H9 (cell line): ENCODE measurements around the gene DLG1. TPM values are rescaled to one million over a fixed set of nuclear protein-coding genes. Genes with fewer than 3 reads are reported as not detected.
A peak's percentile ranks its signal among the peaks of the same experiment; 100 is the strongest.

Source experiments
- DNase-seq: peaks from one replicate; pipeline ENCODE4 v3.0.0-alpha.2; 2017
- H2AFZ ChIP-seq: one replicate; pipeline ENCODE4 v1.6.1; 2013; ENCODE audit warnings: mild to moderate bottlenecking, low read length, control low read depth, moderate library complexity
- H2AK5ac ChIP-seq: 2 replicates; pipeline ENCODE4 v1.6.1; 2013; ENCODE audit warnings: low read length, control low read depth, mixed read lengths; ENCODE audit not compliant: insufficient read length
- H2BK120ac ChIP-seq: one replicate; pipeline ENCODE4 v1.6.1; 2013; ENCODE audit warnings: low read depth, mild to moderate bottlenecking, low read length, control low read depth, inconsistent platforms; ENCODE audit not compliant: poor library complexity, severe bottlenecking
- H2BK12ac ChIP-seq: 2 replicates; pipeline ENCODE4 v1.6.1; 2013; ENCODE audit warnings: low read length, control low read depth, mixed read lengths, low read depth; ENCODE audit not compliant: insufficient read length
- H2BK15ac ChIP-seq: 2 replicates; pipeline ENCODE4 v1.6.1; 2013; ENCODE audit warnings: low read depth, low read length, control low read depth
- H2BK20ac ChIP-seq: one replicate; pipeline ENCODE4 v1.6.1; 2013; ENCODE audit warnings: low read depth, mild to moderate bottlenecking, low read length, control low read depth, inconsistent platforms; ENCODE audit not compliant: poor library complexity, severe bottlenecking
- H2BK5ac ChIP-seq: 2 replicates; pipeline ENCODE4 v1.6.1; 2013; ENCODE audit warnings: low read length, control low read depth, mixed read lengths; ENCODE audit not compliant: insufficient read length
- H3K14ac ChIP-seq: 2 replicates; pipeline ENCODE4 v1.6.1; 2013; ENCODE audit warnings: low read length, control low read depth; ENCODE audit not compliant: insufficient read depth
- H3K18ac ChIP-seq: 2 replicates; pipeline ENCODE4 v1.6.1; 2013; ENCODE audit warnings: low read depth, mild to moderate bottlenecking, mixed read lengths, low read length, control low read depth; ENCODE audit not compliant: insufficient read length
- H3K23ac ChIP-seq: 2 replicates; pipeline ENCODE4 v1.6.1; 2013; ENCODE audit warnings: low read length, control low read depth, mixed read lengths, low read depth; ENCODE audit not compliant: insufficient read length
- H3K23me2 ChIP-seq: 2 replicates; pipeline ENCODE4 v1.6.1; 2013; ENCODE audit warnings: low read depth, mild to moderate bottlenecking, mixed read lengths, low read length, control low read depth; ENCODE audit not compliant: insufficient read length, poor library complexity, severe bottlenecking
- H3K27ac ChIP-seq: 2 replicates; pipeline ENCODE4 v1.5.1; 2013; ENCODE audit warnings: low read length, control low read depth, mixed read lengths, low read depth; ENCODE audit not compliant: insufficient read length
- H3K27me3 ChIP-seq: 2 replicates; pipeline ENCODE4 v1.6.1; 2013; ENCODE audit warnings: low read length, control low read depth, inconsistent platforms; ENCODE audit not compliant: insufficient read depth
- H3K4ac ChIP-seq: 2 replicates; pipeline ENCODE4 v1.6.1; 2013; ENCODE audit warnings: low read depth, mild to moderate bottlenecking, control low read depth, inconsistent platforms, low read length, moderate library complexity
- H3K4me1 ChIP-seq: 2 replicates; pipeline ENCODE4 v1.6.1; 2013; ENCODE audit warnings: low read length, control low read depth, inconsistent platforms; ENCODE audit not compliant: insufficient read depth
- H3K4me2 ChIP-seq: 2 replicates; pipeline ENCODE4 v1.6.1; 2013; ENCODE audit warnings: low read length, control low read depth, mixed read lengths; ENCODE audit not compliant: insufficient read length, insufficient read depth
- H3K56ac ChIP-seq: 2 replicates; pipeline ENCODE4 v1.6.1; 2013; ENCODE audit warnings: low read depth, mild to moderate bottlenecking, mixed read lengths, low read length, control low read depth; ENCODE audit not compliant: insufficient read length
- H3K79me1 ChIP-seq: 2 replicates; pipeline ENCODE4 v1.6.1; 2013; ENCODE audit warnings: low read depth, mild to moderate bottlenecking, moderate library complexity, low read length, control low read depth, inconsistent platforms; ENCODE audit not compliant: insufficient read depth, poor library complexity, severe bottlenecking
- H3K79me2 ChIP-seq: 2 replicates; pipeline ENCODE4 v1.6.1; 2013; ENCODE audit warnings: low read length, control low read depth, inconsistent platforms; ENCODE audit not compliant: insufficient read depth
- H3K9ac ChIP-seq: 2 replicates; pipeline ENCODE4 v1.6.1; 2013; ENCODE audit warnings: low read length, control low read depth, mixed read lengths; ENCODE audit not compliant: insufficient read length; ENCODE audit errors: extremely low read depth
- H3K9me3 ChIP-seq: one replicate; pipeline ENCODE4 v1.6.1; 2013; ENCODE audit warnings: low read depth, low read length, inconsistent platforms; ENCODE audit not compliant: control insufficient read depth
- H3T11ph ChIP-seq: one replicate; pipeline ENCODE4 v1.6.1; 2013; ENCODE audit warnings: mild to moderate bottlenecking, low read length, control low read depth, inconsistent platforms
- H4K20me1 ChIP-seq: one replicate; pipeline ENCODE4 v1.6.1; 2013; ENCODE audit not compliant: control insufficient read depth, insufficient read length, insufficient read depth
- H4K5ac ChIP-seq: 2 replicates; pipeline ENCODE4 v1.6.1; 2013; ENCODE audit warnings: low read depth, mild to moderate bottlenecking, mixed read lengths, low read length, control low read depth; ENCODE audit not compliant: insufficient read length
- H4K8ac ChIP-seq: replicated peaks from 2 replicates; pipeline ENCODE4 v1.6.1; 2013; ENCODE audit warnings: low read length, control low read depth, mixed read lengths, low read depth; ENCODE audit not compliant: insufficient read length
- H4K91ac ChIP-seq: 2 replicates; pipeline ENCODE4 v1.6.1; 2013; ENCODE audit warnings: low read depth, mild to moderate bottlenecking, moderate library complexity, mixed read lengths, low read length, control low read depth; ENCODE audit not compliant: insufficient read length
- H3K27ac Mint-ChIP-seq, 3 experiments: 2 replicates in 2 of 3; 3 replicates in 1 of 3; pipeline ENCODE4 v1.8.0; 2020 to 2021; ENCODE audit warnings: mixed read lengths in 3 of 3, mild to moderate bottlenecking in 1 of 3, moderate library complexity in 1 of 3
- H3K27me3 Mint-ChIP-seq: 2 replicates; pipeline ENCODE4 v1.8.0; 2021; ENCODE audit warnings: low read depth, mild to moderate bottlenecking, moderate library complexity, mixed read lengths
- H3K36me3 Mint-ChIP-seq, 3 experiments: 2 replicates in 2 of 3; 3 replicates in 1 of 3; pipeline ENCODE4 v1.8.0; 2020 to 2021; ENCODE audit warnings: low read depth in 3 of 3, mixed read lengths in 3 of 3; ENCODE audit not compliant: insufficient read depth in 1 of 3
- H3K4me1 Mint-ChIP-seq, 2 experiments: 2 replicates each; pipeline ENCODE4 v1.8.0; 2020; ENCODE audit warnings: mixed read lengths in 2 of 2
- H3K4me3 Mint-ChIP-seq, 2 experiments: 2 replicates in 1 of 2; 3 replicates in 1 of 2; pipeline ENCODE4 v1.8.0; 2020 to 2021; ENCODE audit warnings: mild to moderate bottlenecking in 2 of 2, mixed read lengths in 2 of 2, moderate library complexity in 1 of 2
- H3K9me3 Mint-ChIP-seq, 2 experiments: 2 replicates in 1 of 2; 3 replicates in 1 of 2; pipeline ENCODE4 v1.8.0; 2020; ENCODE audit warnings: mild to moderate bottlenecking in 2 of 2, mixed read lengths in 2 of 2, moderate library complexity in 1 of 2
- WGBS: extraction: QIAGEN DNeasy Blood & Tissue Kit; methylation state at CpG from one replicate; pipeline ENCODE4 v1.1.7; 2013; ENCODE audit warnings: missing lambda C conversion rate, low lambda C conversion rate, mixed read lengths; ENCODE audit not compliant: insufficient read length; ENCODE audit errors: extremely low coverage; 5-methylcytosine and 5-hydroxymethylcytosine counted together
- total RNA-seq: library from RNA; stranded (reverse); gene quantifications from 2 replicates; pipeline ENCODE4 v1.2.1, GENCODE V29; 2021
- TF ChIP-seq, protein P1 (sequence below): fragments of 200-600 bp; sonication (generic); conservative IDR thresholded peaks from 3 replicates; pipeline ENCODE4 v1.8.0; 2021; ENCODE audit warnings: antibody characterized with exemption, mild to moderate bottlenecking

The DLG1 gene
- total RNA-seq, 1 experiment from 2014 or later: 84.1 TPM

DNA sequence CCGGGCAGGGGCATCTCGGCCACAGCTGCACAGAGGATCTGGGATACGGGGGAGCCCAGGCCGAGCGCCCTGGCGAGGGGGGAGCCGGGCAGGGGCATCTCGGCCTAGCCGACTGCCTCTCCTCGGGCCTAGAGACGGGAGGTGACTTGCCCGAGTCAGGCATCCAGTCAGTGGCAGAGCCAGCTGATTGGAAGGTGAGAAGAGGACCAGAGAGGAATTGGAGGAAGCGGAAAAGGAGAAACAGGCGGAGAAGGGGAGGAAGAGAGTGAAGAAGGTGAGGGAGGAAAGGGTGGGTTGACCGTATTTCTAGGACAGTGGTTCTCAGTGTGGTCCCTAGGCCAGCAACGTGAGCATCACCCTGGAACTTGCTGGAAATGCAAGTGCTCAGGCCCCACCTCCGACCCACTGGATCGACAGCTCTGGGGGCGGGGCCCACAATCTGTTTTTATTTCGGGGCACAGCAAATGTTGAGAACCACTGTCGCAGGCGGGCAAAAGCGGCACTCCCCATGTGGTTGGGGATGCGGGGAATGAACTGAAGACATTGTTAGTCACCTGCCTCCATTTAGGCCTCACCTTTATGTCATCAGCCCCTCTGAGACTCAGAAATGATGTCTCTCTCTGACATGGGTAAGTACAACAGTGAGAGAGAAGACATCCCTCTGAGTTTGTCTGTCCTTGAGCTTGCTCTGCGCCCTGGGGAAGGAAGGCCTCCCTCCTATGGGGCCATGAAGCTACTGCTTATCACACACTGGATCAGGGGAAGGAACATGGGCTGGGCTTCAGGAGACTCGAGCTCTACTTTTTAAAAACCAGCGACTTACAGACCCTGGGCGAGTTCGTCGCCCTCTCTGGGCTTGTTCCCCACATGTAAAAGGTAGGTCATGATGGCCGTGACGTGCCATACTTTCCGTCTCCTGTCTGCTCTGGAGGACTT lies 267.8 kb downstream of the DLG1 start:
- Histone ChIP-seq H3K23ac (no peak overlapping the region), H3K27me3 (no peaks in the 10 kb centered on the region; the same call in 1 of the 2 replicates), H4K20me1 (no peaks in the 10 kb centered on the region), H3K27ac (no peak overlapping the region), H3K9me3 (no peaks in the 10 kb centered on the region), H3K4ac (no peak overlapping the region), H3K23me2 (no peaks in the 10 kb centered on the region), H3K79me2 (no peaks in the 10 kb centered on the region), H3T11ph (no peak overlapping the region), H3K18ac (no peak overlapping the region), H3K4me2 (no peak overlapping the region), H3K56ac (no peak overlapping the region), H4K91ac (no peak overlapping the region), H3K14ac (no peak overlapping the region), H2BK15ac (no peak overlapping the region), H2BK120ac (no peak overlapping the region), H4K8ac (no peak overlapping the region), H2BK12ac (no peak overlapping the region), H3K4me1 (no peaks in the 10 kb centered on the region; the same call in 1 of the 2 replicates), H4K5ac (no peak overlapping the region), H2BK20ac (no peak overlapping the region), H3K9ac (no peak overlapping the region), H2AFZ (no peak overlapping the region), H2AK5ac (no peak overlapping the region), H3K79me1 (no peaks in the 10 kb centered on the region), H2BK5ac (no peak overlapping the region)
- Mint-ChIP-seq H3K27ac (no peak overlapping the region), H3K36me3 (0 out of 7 replicates have a peak, but pooled peaks cover 0 to 3% (median 0%) of the 10 kb centered on the region in 3 experiments), H3K27me3 (peaks cover 39% of the 10 kb centered on the region), H3K4me3 (peak overlapping the region in 1 of 2 experiments; percentile 50; a peak in 1 of 5 replicates), H3K9me3 (peaks cover 3% of the 10 kb centered on the region in 2 experiments; a peak in 2 of 5 replicates), H3K4me1 (peaks cover 2 to 8% of the 10 kb centered on the region in 2 experiments; a peak in 2 of 4 replicates)
- TF ChIP-seq, protein P1, sequence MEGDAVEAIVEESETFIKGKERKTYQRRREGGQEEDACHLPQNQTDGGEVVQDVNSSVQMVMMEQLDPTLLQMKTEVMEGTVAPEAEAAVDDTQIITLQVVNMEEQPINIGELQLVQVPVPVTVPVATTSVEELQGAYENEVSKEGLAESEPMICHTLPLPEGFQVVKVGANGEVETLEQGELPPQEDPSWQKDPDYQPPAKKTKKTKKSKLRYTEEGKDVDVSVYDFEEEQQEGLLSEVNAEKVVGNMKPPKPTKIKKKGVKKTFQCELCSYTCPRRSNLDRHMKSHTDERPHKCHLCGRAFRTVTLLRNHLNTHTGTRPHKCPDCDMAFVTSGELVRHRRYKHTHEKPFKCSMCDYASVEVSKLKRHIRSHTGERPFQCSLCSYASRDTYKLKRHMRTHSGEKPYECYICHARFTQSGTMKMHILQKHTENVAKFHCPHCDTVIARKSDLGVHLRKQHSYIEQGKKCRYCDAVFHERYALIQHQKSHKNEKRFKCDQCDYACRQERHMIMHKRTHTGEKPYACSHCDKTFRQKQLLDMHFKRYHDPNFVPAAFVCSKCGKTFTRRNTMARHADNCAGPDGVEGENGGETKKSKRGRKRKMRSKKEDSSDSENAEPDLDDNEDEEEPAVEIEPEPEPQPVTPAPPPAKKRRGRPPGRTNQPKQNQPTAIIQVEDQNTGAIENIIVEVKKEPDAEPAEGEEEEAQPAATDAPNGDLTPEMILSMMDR: no peak
- WGBS: no CpG with 5 or more reads among the region's 33 CpGs
- peak; percentile 43 for DNase-seq
